ENCODE results near the gene SCN4B.
"Not testable (repeated sequence)": the region's sequence is repeated elsewhere in the genome, so short reads cannot be mapped to it uniquely, and the experiment has no call there.

DNA sequence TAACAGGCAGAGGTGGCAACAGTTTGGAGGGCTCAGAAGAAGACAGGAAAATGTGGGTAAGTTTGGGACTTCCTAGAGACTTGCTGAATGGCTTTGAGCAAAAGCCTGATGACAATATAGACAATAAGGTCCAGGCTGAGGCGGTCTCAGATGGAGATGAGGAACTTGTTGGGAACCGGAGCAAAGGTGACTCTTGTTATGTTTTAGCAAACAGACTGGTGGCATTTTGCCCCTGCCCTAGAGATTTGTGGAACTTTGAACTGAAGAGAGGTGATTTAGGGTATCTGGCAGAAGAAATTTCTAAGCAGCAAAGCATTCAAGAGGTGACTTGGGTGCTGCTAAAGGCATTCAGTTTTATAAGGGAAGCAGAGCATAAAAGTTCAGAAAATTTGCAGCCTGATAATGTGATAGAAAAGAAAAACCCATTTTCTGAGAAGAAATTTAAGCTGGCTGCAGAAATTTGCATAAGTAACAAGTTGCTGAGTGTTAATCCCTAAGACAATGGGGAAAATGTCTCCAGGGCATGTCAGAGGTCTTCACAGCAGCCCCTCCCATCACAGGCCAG is 38.4 kb upstream of the SCN4B start:
- TF ChIP-seq, protein P1, sequence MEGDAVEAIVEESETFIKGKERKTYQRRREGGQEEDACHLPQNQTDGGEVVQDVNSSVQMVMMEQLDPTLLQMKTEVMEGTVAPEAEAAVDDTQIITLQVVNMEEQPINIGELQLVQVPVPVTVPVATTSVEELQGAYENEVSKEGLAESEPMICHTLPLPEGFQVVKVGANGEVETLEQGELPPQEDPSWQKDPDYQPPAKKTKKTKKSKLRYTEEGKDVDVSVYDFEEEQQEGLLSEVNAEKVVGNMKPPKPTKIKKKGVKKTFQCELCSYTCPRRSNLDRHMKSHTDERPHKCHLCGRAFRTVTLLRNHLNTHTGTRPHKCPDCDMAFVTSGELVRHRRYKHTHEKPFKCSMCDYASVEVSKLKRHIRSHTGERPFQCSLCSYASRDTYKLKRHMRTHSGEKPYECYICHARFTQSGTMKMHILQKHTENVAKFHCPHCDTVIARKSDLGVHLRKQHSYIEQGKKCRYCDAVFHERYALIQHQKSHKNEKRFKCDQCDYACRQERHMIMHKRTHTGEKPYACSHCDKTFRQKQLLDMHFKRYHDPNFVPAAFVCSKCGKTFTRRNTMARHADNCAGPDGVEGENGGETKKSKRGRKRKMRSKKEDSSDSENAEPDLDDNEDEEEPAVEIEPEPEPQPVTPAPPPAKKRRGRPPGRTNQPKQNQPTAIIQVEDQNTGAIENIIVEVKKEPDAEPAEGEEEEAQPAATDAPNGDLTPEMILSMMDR (IDR thresholded peaks at IDR 0.05): not testable (repeated sequence)
- TF ChIP-seq POLR2A, EP300 (IDR thresholded peaks at IDR 0.05): not testable (repeated sequence)

Data from stomach (tissue), 4 donors.